ENCODE results near the gene OR52N5.

OR52N5 gene

GRCh38 chr11:5808500-5809121, 25.5 kb upstream of the OR52N5 start, which contains the start of gene OR52N2:
Gene OR52N2, plus strand, starts transcription at chr11:5808924. Its CDS starts 11,412 bp downstream, at chr11:5820336.
- H4K20me1 ChIP-seq (ENCODE audit: insufficient read depth, low read length), result no peaks in the 10 kb centered on the region
- peak; percentile 75 for DNase-seq
- H3F3A ChIP-seq (ENCODE audit: insufficient read depth, low read length), result no peaks in the 10 kb centered on the region
- H3K9me2 ChIP-seq (replicated peaks; ENCODE audit: insufficient read depth, low read length), result no peaks in the 10 kb centered on the region
- H2AFZ ChIP-seq (ENCODE audit: low read length), result peak within 1 kb of the TSS; percentile 91
- no peak within 1 kb of the TSS for H3K27ac ChIP-seq (ENCODE audit: low read length)
- no peaks in the 10 kb centered on the region for H3K36me3 ChIP-seq (replicated peaks; ENCODE audit: insufficient read depth, low read length)
- no peaks in the 10 kb centered on the region for H3K4me1 ChIP-seq (ENCODE audit: low read length)
- H3K9ac ChIP-seq (ENCODE audit: low read length), result peak within 1 kb of the TSS; percentile 39; the same call in 1 of the 2 replicates
- H3K4me3 ChIP-seq (ENCODE audit: low read length), result peak within 1 kb of the TSS; percentile 79
- H3K79me2 ChIP-seq (ENCODE audit: low read length), result no peaks in the 10 kb centered on the region
- peak; percentile 82 for TF ChIP-seq CTCF (IDR thresholded peaks at IDR 0.05; ENCODE audit: low read length)
- TF ChIP-seq EZH2phosphoT487 (IDR thresholded peaks at IDR 0.05; ENCODE audit: low read length), result no peak
- no peaks in the 10 kb centered on the region for H3K27me3 ChIP-seq (replicated peaks; ENCODE audit: insufficient read depth, low read length)
- H3K4me2 ChIP-seq (ENCODE audit: low read depth, low read length), result peak within 1 kb of the TSS; percentile 86
- H3K9me3 ChIP-seq (replicated peaks; ENCODE audit: insufficient read depth, low read length), result no peaks in the 10 kb centered on the region

DNA sequence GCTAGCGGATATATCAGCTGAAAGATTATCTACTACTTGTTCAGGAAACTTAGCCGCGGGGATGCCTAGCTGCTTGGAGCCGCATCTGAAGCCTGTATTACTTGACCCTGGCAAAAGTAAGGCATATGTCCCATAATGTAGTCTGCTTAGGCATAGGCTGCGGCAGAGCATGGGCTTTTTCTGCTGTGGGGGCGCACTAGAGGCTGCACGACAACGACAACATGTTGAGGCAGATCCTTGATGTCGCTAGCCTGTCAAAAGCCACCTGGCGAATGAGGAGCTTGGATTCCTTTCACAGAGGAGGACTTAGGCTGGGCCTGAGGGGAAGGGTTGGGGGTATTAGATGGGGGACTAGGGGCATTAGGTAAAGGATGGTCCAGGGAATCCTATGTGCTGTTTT, 24.4 kb upstream of the OR52N5 start:
- TF ChIP-seq CTCF (IDR thresholded peaks at IDR 0.05; ENCODE audit: low read length) (no peak), EZH2phosphoT487 (IDR thresholded peaks at IDR 0.05; ENCODE audit: low read length) (no peak), EZH2 (optimal IDR thresholded peaks at IDR 0.05; ENCODE audit: low read depth, low read length) (no peak)
- Histone ChIP-seq H3K9me2 (replicated peaks; ENCODE audit: insufficient read depth, low read length) (no peaks in the 10 kb centered on the region), H3K4me1 (ENCODE audit: low read length) (no peaks in the 10 kb centered on the region), H3K27ac (ENCODE audit: low read length) (no peak overlapping the region), H4K20me1 (ENCODE audit: insufficient read depth, low read length) (no peaks in the 10 kb centered on the region), H3F3A (ENCODE audit: insufficient read depth, low read length) (no peaks in the 10 kb centered on the region), H3K4me3 (ENCODE audit: low read length) (no peak overlapping the region), H2AFZ (ENCODE audit: low read length) (no peak overlapping the region), H3K79me2 (ENCODE audit: low read length) (no peaks in the 10 kb centered on the region), H3K9me3 (replicated peaks; ENCODE audit: insufficient read depth, low read length) (no peaks in the 10 kb centered on the region), H3K36me3 (replicated peaks; ENCODE audit: insufficient read depth, low read length) (no peaks in the 10 kb centered on the region), H3K4me2 (ENCODE audit: low read depth, low read length) (no peak overlapping the region), H3K27me3 (replicated peaks; ENCODE audit: insufficient read depth, low read length) (no peaks in the 10 kb centered on the region), H3K9ac (ENCODE audit: low read length) (no peak overlapping the region)
- no peak for DNase-seq

DNA sequence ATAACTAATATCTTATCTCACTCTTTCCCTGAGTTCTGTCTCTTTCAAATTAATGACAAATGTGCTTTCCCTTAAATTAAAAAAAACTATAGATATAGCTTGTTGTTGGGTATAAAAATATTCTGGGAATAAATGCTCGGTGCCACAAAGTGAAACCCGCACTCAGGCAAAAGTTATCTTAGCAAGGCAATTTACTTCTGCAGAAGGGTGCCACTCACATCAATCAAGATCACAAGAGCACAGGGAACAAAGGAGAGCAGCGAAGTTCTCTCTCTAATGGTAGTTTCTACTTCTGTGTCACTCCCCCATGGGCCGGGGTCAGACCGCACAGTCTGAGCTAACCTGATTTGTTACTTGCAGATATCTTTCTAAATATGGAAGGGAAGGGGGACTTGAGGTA, 20.8 kb upstream of the OR52N5 start:
- no peak overlapping the region for H3K4me2 ChIP-seq (ENCODE audit: low read depth, low read length)
- no peaks in the 10 kb centered on the region for H3K27me3 ChIP-seq (replicated peaks; ENCODE audit: insufficient read depth, low read length)
- H3K4me1 ChIP-seq (ENCODE audit: low read length), result no peaks in the 10 kb centered on the region
- H3K4me3 ChIP-seq (ENCODE audit: low read length), result no peak overlapping the region
- H3K9me2 ChIP-seq (replicated peaks; ENCODE audit: insufficient read depth, low read length), result no peaks in the 10 kb centered on the region
- no peak overlapping the region for H3K9ac ChIP-seq (ENCODE audit: low read length)
- DNase-seq, result no peak
- H3F3A ChIP-seq (ENCODE audit: insufficient read depth, low read length), result no peaks in the 10 kb centered on the region
- H3K9me3 ChIP-seq (replicated peaks; ENCODE audit: insufficient read depth, low read length), result no peaks in the 10 kb centered on the region
- H2AFZ ChIP-seq (ENCODE audit: low read length), result no peak overlapping the region
- H4K20me1 ChIP-seq (ENCODE audit: insufficient read depth, low read length), result no peaks in the 10 kb centered on the region
- TF ChIP-seq EZH2 (optimal IDR thresholded peaks at IDR 0.05; ENCODE audit: low read depth, low read length) (no peak), EZH2phosphoT487 (IDR thresholded peaks at IDR 0.05; ENCODE audit: low read length) (no peak), CTCF (IDR thresholded peaks at IDR 0.05; ENCODE audit: low read length) (no peak)
- no peak overlapping the region for H3K27ac ChIP-seq (ENCODE audit: low read length)
- no peaks in the 10 kb centered on the region for H3K79me2 ChIP-seq (ENCODE audit: low read length)
- no peaks in the 10 kb centered on the region for H3K36me3 ChIP-seq (replicated peaks; ENCODE audit: insufficient read depth, low read length)

All from MM.1S (cell line).